Cortex of kidney (tissue), 1 donor: ENCODE data around the gene PBXIP1.
"Not testable (repeated sequence)": the region's sequence is repeated elsewhere in the genome, so short reads cannot be mapped to it uniquely, and the experiment has no call there.

Source experiments
- DNase-seq: peaks from one replicate; lab custom pipeline; 2025; lab: John Stamatoyannopoulos, UW

The PBXIP1 gene

GRCh38 chr1:154994269-154994587 is 38.3 kb upstream of the PBXIP1 start:
- no peak for DNase-seq

GRCh38 chr1:154993572-154994268 is 37.8 kb upstream of the PBXIP1 start, which contains the start of gene LENEP:
TSS of gene LENEP (plus strand) at chr1:154993586. CDS start at chr1:154993608, 22 bp downstream.
- DNase-seq = no peak

GRCh38 chr1:154992721-154993571 is 37.0 kb upstream of the PBXIP1 start:
- DNase-seq = no peak

- DNase-seq = no peak
These were observed 34.4 kb upstream of the PBXIP1 start for GRCh38 chr1:154990276-154990675.

- DNase-seq = no peak
These were observed 33.4 kb upstream of the PBXIP1 start for GRCh38 chr1:154989195-154989860.

- DNase-seq = no peak
These were observed 32.4 kb upstream of the PBXIP1 start for GRCh38 chr1:154988058-154988954.

GRCh38 chr1:154987326-154987725 is 31.4 kb upstream of the PBXIP1 start:
- no peak for DNase-seq

- DNase-seq = not testable (repeated sequence)
These were observed 30.8 kb upstream of the PBXIP1 start for GRCh38 chr1:154986736-154987135.

GRCh38 chr1:154983776-154984466 is 28.0 kb upstream of the PBXIP1 start:
- DNase-seq = no peak

GRCh38 chr1:154982897-154983648 is 27.2 kb upstream of the PBXIP1 start, which contains the start of gene FLAD1:
TSS of gene FLAD1 (plus strand) at chr1:154983344. CDS start at chr1:154983695, 351 bp downstream.
- DNase-seq = no peak

GRCh38 chr1:154982341-154982740 is 26.4 kb upstream of the PBXIP1 start:
- DNase-seq = no peak

- DNase-seq = no peak
These were observed 22.5 kb upstream of the PBXIP1 start for GRCh38 chr1:154978360-154978759.

- DNase-seq = not testable (repeated sequence)
These were observed 21.9 kb upstream of the PBXIP1 start for GRCh38 chr1:154977762-154978161.

GRCh38 chr1:154975409-154976059 is 19.6 kb upstream of the PBXIP1 start:
- DNase-seq = no peak

- no peak for DNase-seq
These were observed 19.0 kb upstream of the PBXIP1 start for GRCh38 chr1:154974808-154975408.

- no peak for DNase-seq
These were observed 18.4 kb upstream of the PBXIP1 start, which contains the start of gene CKS1B for GRCh38 chr1:154974102-154974807. TSS of gene CKS1B (plus strand) at chr1:154974681. CDS start at chr1:154974746, 65 bp downstream.

GRCh38 chr1:154973344-154974101 is 17.6 kb upstream of the PBXIP1 start:
- no peak for DNase-seq
